K562 (cell line): Measurements from ENCODE around the gene LHPP. TPM values are rescaled to one million over a fixed set of nuclear protein-coding genes. Genes with fewer than 3 reads are reported as not detected.

Experiments used
- ASH1L ChIP-seq: fragments of 450-650 bp; IDR thresholded peaks from 2 replicates; pipeline ENCODE4 v1.6.1; 2018; ENCODE audit warnings: borderline replicate concordance, mild to moderate bottlenecking, low read depth; ENCODE audit not compliant: partially characterized antibody
- BDP1 ChIP-seq: IDR thresholded peaks from 3 replicates; pipeline ENCODE4 v1.6.1; 2011; ENCODE audit not compliant: insufficient read length, insufficient read depth
- C11orf30 ChIP-seq: fragments of 450-650 bp; IDR thresholded peaks from 2 replicates; pipeline ENCODE4 v1.6.1; 2016; ENCODE audit warnings: low read depth, mild to moderate bottlenecking
- EP300 ChIP-seq: IDR thresholded peaks from 2 replicates; pipeline ENCODE4 v1.6.1; 2012; ENCODE audit warnings: low read length, improper control_type of control experiment
- KDM1A ChIP-seq, 2 experiments: fragments of 450-650 bp; IDR thresholded peaks; 2 replicates each; pipeline ENCODE4 v1.6.1; 2016; ENCODE audit warnings: mild to moderate bottlenecking in 2 of 2
- MBD2 ChIP-seq: sonication (generic); IDR thresholded peaks from 2 replicates; pipeline ENCODE4 v1.6.1; 2016; ENCODE audit warnings: low read depth, borderline replicate concordance
- polyA plus RNA-seq, 8 experiments: library from polyadenylated mRNA; depleted of rRNA in 4 of 8; stranded (reverse) in 5 of 8; unstranded in 3 of 8; fragments of >200 nt; fragmentation: Nextera tagmentation in 2 of 8; fragmentation: Illumina TruSeq in 1 of 8; extraction: Ambion mirVana in 2 of 8; extraction: Trizol in 1 of 8; gene quantifications; 2 replicates each; pipeline versions ENCODE4 v1.2.1 to v1.2.3, GENCODE V29; 2011 to 2014; ENCODE audit warnings: inconsistent platforms in 1 of 8, missing spikeins in 1 of 8
- total RNA-seq, 7 experiments: library from RNA; depleted of rRNA in 6 of 7; stranded (reverse); fragments of >200 nt in 6 of 7; fragmentation: Illumina TruSeq in 2 of 7; extraction: Trizol in 2 of 7; gene quantifications; 2 replicates each; pipeline versions ENCODE4 v1.2.1 to v1.2.3, GENCODE V29; 2011 to 2021; ENCODE audit warnings: low replicate concordance in 1 of 7
- TF ChIP-seq, protein P1 (sequence below): sonication (generic); formaldehyde crosslinking; IDR thresholded peaks from 2 replicates; pipeline ENCODE4 v1.8.0; 2023; ENCODE audit warnings: mild to moderate bottlenecking, missing genetic modification reagents
- TF ChIP-seq, protein P2 (sequence below): fragments of 250-450 bp; sonication (Bioruptor Pico); IDR thresholded peaks from 2 replicates; pipeline ENCODE4 v1.8.0; 2021; ENCODE audit warnings: mild to moderate bottlenecking, moderate library complexity

Gene LHPP
- total and polyA plus RNA-seq, 9 of the 15 experiments (the other 6 are each of a cell fraction or from before 2014, with no cell fraction given) = 0.34 to 7.4 (median 3.0) TPM

DNA sequence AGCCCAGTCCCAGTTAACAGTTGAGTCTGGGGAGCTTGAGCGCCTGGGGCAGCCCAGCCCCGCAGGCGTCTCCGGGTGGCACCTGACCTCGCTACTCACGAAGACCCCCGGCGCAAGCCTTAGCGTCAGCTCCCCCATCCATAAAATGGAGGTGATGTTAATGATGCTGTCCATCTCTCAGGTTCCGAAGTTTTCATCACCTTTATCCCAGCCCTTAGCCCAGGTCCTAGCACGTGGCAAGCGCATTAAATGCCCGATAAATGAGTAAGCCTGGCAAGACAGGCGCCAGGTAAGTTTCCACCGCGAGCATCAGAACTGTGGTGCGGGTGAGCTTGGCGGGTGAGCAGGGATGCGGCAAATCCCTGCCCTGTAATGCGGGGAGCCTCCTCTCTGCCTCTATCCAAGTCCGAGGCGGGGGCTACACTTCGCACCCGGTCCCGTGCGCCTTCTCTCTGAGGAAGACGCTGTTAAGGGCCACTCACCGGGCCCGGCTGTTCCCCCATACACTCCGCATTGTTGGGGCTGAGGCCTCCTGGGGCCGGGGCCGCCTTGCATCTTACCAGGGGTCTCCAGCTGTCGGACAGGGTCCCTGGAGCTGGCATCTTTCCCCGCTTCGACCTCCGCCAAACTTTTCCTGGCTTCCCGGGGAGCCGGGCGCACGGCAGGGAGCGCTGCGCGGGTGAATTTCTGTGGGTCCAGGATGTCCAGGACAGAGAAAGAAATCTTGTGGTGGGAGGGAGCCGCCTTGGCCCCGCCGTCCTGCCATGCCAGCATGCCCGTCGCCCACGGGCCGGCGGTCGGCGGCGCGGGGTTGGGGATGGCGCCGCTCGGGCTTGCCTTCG is 12.2 kb upstream of the LHPP start (continued):
- TF ChIP-seq, protein P1, sequence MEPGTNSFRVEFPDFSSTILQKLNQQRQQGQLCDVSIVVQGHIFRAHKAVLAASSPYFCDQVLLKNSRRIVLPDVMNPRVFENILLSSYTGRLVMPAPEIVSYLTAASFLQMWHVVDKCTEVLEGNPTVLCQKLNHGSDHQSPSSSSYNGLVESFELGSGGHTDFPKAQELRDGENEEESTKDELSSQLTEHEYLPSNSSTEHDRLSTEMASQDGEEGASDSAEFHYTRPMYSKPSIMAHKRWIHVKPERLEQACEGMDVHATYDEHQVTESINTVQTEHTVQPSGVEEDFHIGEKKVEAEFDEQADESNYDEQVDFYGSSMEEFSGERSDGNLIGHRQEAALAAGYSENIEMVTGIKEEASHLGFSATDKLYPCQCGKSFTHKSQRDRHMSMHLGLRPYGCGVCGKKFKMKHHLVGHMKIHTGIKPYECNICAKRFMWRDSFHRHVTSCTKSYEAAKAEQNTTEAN (CRISPR knock-in tag) = no peak
- TF ChIP-seq C11orf30 = no peak
- no peak for TF ChIP-seq BDP1
- no peak for TF ChIP-seq EP300
- TF ChIP-seq, protein P2, sequence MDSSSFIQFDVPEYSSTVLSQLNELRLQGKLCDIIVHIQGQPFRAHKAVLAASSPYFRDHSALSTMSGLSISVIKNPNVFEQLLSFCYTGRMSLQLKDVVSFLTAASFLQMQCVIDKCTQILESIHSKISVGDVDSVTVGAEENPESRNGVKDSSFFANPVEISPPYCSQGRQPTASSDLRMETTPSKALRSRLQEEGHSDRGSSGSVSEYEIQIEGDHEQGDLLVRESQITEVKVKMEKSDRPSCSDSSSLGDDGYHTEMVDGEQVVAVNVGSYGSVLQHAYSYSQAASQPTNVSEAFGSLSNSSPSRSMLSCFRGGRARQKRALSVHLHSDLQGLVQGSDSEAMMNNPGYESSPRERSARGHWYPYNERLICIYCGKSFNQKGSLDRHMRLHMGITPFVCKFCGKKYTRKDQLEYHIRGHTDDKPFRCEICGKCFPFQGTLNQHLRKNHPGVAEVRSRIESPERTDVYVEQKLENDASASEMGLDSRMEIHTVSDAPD (CRISPR knock-in tag) = no peak
- no peak for TF ChIP-seq MBD2
- TF ChIP-seq KDM1A (IDR thresholded peaks at IDR 0.05) = no peak
- no peak for TF ChIP-seq ASH1L
